RWPE1 (cell line): Measurements from ENCODE around the gene NCBP1.
"Not testable (repeated sequence)": the region's sequence is repeated elsewhere in the genome, so short reads cannot be mapped to it uniquely, and the experiment has no call there.

Experiments
- CTCF ChIA-PET: fragments of 350-600 bp; sonication (Branson Sonifier 250); formaldehyde crosslinking; extraction: SDS; loops from one replicate; lab custom pipeline; 2021; lab: Yijun Ruan, JAX
- POLR2A ChIA-PET: fragments of 400-600 bp; formaldehyde crosslinking; extraction: SDS; loops from one replicate; lab custom pipeline; 2020; ENCODE audit warnings: antibody characterized with exemption; ENCODE audit not compliant: low non-redundant PET; lab: Yijun Ruan, JAX
- DNase-seq: peaks from one replicate; pipeline ENCODE4 v3.0.0; 2012; ENCODE audit warnings: low spot score
- H3K27ac ChIP-seq: fragments of 450-650 bp; 2 replicates; pipeline ENCODE4 v1.5.1; 2017
- TF ChIP-seq, protein P1 (sequence below): fragments of 450-650 bp; conservative IDR thresholded peaks from 2 replicates; pipeline ENCODE4 v1.5.1; 2017; ENCODE audit warnings: low read depth, mild to moderate bottlenecking

Gene NCBP1, protein sequence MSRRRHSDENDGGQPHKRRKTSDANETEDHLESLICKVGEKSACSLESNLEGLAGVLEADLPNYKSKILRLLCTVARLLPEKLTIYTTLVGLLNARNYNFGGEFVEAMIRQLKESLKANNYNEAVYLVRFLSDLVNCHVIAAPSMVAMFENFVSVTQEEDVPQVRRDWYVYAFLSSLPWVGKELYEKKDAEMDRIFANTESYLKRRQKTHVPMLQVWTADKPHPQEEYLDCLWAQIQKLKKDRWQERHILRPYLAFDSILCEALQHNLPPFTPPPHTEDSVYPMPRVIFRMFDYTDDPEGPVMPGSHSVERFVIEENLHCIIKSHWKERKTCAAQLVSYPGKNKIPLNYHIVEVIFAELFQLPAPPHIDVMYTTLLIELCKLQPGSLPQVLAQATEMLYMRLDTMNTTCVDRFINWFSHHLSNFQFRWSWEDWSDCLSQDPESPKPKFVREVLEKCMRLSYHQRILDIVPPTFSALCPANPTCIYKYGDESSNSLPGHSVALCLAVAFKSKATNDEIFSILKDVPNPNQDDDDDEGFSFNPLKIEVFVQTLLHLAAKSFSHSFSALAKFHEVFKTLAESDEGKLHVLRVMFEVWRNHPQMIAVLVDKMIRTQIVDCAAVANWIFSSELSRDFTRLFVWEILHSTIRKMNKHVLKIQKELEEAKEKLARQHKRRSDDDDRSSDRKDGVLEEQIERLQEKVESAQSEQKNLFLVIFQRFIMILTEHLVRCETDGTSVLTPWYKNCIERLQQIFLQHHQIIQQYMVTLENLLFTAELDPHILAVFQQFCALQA

GRCh38 chr9:97632985-97633858, at the start of gene NCBP1, which contains the start of gene TSTD2:
NCBP1 (plus strand) TSS chr9:97633821; CDS start chr9:97633882, 61 bp downstream.
TSTD2 (minus strand) TSS chr9:97633368; CDS start chr9:97627562, 5,806 bp downstream.
- ChIA-PET CTCF (interaction anchor here (0.6 to 1.3 kb wide), 6 partner anchors 7 to 346 kb away, joined by 3 to 7 read pairs (median 4); no protein-coding TSS in a partner anchor), POLR2A (interaction anchor here (0.5 to 2.0 kb wide), 9 partner anchors 10 to 778 kb away, joined by 3 to 7 read pairs (median 3); no protein-coding TSS in a partner anchor)
- peak; percentile 99 for DNase-seq
- TF ChIP-seq, protein P1, sequence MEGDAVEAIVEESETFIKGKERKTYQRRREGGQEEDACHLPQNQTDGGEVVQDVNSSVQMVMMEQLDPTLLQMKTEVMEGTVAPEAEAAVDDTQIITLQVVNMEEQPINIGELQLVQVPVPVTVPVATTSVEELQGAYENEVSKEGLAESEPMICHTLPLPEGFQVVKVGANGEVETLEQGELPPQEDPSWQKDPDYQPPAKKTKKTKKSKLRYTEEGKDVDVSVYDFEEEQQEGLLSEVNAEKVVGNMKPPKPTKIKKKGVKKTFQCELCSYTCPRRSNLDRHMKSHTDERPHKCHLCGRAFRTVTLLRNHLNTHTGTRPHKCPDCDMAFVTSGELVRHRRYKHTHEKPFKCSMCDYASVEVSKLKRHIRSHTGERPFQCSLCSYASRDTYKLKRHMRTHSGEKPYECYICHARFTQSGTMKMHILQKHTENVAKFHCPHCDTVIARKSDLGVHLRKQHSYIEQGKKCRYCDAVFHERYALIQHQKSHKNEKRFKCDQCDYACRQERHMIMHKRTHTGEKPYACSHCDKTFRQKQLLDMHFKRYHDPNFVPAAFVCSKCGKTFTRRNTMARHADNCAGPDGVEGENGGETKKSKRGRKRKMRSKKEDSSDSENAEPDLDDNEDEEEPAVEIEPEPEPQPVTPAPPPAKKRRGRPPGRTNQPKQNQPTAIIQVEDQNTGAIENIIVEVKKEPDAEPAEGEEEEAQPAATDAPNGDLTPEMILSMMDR, result no peak
- H3K27ac ChIP-seq, result peak within 1 kb of the TSS; percentile 100

- CTCF ChIA-PET, DNase-seq, H3K27ac ChIP-seq, POLR2A ChIA-PET: not testable (repeated sequence)
Observed at GRCh38 chr9:97584778-97585177, 48.8 kb upstream of the NCBP1 start.

- H3K27ac ChIP-seq, POLR2A ChIA-PET, DNase-seq: not testable (repeated sequence)
- CTCF ChIA-PET, result interaction anchor here (1.6 kb wide), 1 partner anchor 12 kb away, joined by 6 read pairs; no protein-coding TSS in a partner anchor
Observed at GRCh38 chr9:97586909-97587308, 46.7 kb upstream of the NCBP1 start.

DNA sequence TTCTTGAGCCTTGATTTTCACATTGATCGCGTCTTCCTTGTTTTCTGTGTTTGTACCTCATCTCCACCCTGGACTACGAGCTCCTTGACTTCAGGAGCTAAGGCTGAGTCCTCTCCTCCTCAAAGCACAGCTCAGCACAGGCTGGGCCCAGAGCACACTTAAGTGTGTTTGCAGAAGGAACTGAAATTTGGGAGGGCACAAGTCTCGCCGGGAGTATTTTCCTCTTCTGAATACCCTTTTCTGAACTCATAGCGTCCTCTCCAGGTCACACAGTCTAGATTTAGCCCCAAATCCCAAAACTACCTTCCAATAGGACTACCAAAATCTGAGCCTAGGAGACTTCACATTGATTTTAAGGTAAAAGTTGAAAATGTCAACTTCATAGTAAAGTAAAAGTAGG, 42.1 kb upstream of the NCBP1 start:
- no peak for DNase-seq
- CTCF ChIA-PET, result no interaction called here
- H3K27ac ChIP-seq, result no peak overlapping the region
- POLR2A ChIA-PET, result no interaction called here
- TF ChIP-seq, protein P1, result no peak

DNA sequence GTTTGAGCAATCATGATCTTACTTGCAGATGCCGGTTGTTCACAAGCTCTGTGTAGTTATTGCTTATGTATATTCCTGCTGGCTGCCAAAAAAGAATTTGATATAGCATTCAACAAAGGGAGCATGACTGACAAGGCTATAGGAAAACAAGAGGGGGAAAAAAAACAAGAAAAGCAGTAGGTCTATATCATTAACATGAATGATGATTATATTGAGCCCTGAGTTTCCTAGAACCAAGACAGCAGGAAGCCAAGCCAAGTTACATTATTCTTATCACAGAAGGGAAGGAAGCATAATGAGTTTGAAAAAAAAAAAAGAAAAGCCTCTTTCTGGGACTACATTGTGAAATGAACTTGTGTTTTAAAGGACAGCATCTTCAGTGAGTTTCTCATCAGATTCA, 41.5 kb upstream of the NCBP1 start:
- no peak overlapping the region for H3K27ac ChIP-seq
- TF ChIP-seq, protein P1, result no peak
- POLR2A ChIA-PET, result no interaction called here
- CTCF ChIA-PET, result no interaction called here
- no peak for DNase-seq

- no peak for DNase-seq
- H3K27ac ChIP-seq, result no peak overlapping the region
- TF ChIP-seq, protein P1, result no peak
- ChIA-PET CTCF (interaction anchor here (0.6 to 1.5 kb wide), 2 partner anchors 15 to 21 kb away, joined by 3 to 4 read pairs; no protein-coding TSS in a partner anchor), POLR2A (no interaction called here)
Observed at GRCh38 chr9:97593960-97594359, 39.7 kb upstream of the NCBP1 start.
